Peyer's patch (tissue), 4 donors: ENCODE results near the gene TSPAN9.

Source experiments
- POLR2A ChIP-seq, 2 donors: fragments of 450-650 bp; IDR thresholded peaks; one replicate each; pipeline ENCODE4 v1.5.1; 2017; ENCODE audit warnings: antibody characterized with exemption in 2 of 2, mild to moderate bottlenecking in 2 of 2, moderate library complexity in 2 of 2
- TF ChIP-seq, protein P1 (sequence below), 6 experiments: fragments of 450-650 bp in 4 of 6; fragments of 200-600 bp in 2 of 6; sonication (generic) in 1 of 6; IDR thresholded peaks; one replicate each; pipeline ENCODE4 v1.5.1; 2017 to 2019; ENCODE audit warnings: antibody characterized with exemption in 6 of 6, mild to moderate bottlenecking in 3 of 6, moderate library complexity in 1 of 6

DNA sequence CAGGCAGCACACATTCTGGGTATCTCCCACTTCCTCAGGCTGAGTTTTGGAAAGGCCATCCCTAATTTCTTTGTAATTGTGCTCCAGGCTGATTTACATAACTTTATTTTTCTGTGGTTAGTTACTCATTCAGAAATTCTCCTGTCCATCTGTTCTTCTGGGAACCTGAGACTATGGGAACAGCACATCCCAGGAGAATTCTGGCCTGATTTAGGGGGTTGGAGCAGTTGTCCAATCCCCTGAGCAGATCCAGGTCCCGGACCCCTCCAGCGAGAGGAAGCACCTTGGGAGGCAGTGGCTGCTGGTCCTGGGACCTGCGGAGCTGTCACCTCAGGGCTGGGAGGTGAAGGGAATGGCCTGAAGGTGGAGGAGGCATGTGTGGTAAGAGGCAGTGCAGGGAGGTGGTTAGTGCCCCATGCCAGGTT is 40.4 kb downstream of the TSPAN9 start:
- TF ChIP-seq, protein P1, sequence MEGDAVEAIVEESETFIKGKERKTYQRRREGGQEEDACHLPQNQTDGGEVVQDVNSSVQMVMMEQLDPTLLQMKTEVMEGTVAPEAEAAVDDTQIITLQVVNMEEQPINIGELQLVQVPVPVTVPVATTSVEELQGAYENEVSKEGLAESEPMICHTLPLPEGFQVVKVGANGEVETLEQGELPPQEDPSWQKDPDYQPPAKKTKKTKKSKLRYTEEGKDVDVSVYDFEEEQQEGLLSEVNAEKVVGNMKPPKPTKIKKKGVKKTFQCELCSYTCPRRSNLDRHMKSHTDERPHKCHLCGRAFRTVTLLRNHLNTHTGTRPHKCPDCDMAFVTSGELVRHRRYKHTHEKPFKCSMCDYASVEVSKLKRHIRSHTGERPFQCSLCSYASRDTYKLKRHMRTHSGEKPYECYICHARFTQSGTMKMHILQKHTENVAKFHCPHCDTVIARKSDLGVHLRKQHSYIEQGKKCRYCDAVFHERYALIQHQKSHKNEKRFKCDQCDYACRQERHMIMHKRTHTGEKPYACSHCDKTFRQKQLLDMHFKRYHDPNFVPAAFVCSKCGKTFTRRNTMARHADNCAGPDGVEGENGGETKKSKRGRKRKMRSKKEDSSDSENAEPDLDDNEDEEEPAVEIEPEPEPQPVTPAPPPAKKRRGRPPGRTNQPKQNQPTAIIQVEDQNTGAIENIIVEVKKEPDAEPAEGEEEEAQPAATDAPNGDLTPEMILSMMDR (IDR thresholded peaks at IDR 0.05), result no peak
- no peak for TF ChIP-seq POLR2A (IDR thresholded peaks at IDR 0.05)
